ENCODE measurements around the gene SIX2. TPM values are rescaled to one million over a fixed set of nuclear protein-coding genes. Genes with fewer than 3 reads are reported as not detected.

The SIX2 gene
- total RNA-seq (2021; ENCODE audit: unreplicated experiment), result 0.51 TPM
- polyA plus RNA-seq (2012; ENCODE audit: insufficient read length), result 0.58 TPM
- percentile 13 among the genes with signal in this experiment for Bru-seq, nascent RNA
- BruChase-seq, experiment 1, labeled RNA remaining after a 2-hour chase, result percentile 22 among the genes with signal in this experiment
- percentile 19 among the genes with signal in this experiment for BruChase-seq, experiment 2, labeled RNA remaining after a 6-hour chase
- long read RNA-seq, partial matches to known transcripts, result 0 of 1 reads
- long read RNA-seq, other reads (novel, unspliced or antisense), result 1 of 1 reads

DNA sequence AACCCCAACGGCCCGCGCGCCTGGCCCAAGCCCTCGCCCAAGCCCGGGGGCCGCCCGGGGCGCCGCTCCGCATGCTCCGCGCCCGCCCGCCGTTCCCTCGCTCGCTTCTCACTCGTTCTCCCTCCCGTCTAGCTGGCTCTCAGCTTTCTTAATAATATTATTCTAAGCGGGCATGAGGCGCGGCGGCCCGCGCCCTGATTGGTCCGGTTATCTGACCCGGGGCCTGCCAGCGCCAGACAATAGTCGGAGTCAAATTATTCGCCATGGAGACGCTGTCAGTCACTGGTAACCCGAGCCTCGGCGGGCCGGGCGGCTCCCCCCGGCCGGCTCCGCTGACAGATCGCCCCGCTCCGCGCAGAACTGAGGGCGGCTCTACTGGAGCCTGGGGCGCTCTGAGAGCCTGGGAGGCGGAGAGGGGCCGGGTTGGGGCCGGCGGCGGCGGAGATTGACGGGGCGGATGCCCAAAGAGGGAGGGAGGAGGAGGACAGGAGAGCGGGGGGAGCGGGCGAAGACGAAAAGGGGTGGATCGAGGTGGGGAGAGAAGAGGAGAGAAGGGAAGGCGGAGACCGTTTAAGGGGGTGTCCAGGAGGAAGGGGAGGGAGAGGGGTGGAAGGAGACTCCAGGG lies at the start of gene SIX2:
Gene SIX2 (minus strand): TSS at position 150 of the 625 bp plus-strand sequence. CDS start 342 bp downstream, outside the sequence.
- H3K4me3 ChIP-seq (ENCODE audit: low read depth in 2 of 2, low read length in 2 of 2), result peak within 1 kb of the TSS; percentile 40 to 57
- intact Hi-C loops (cut with micrococcal nuclease; ENCODE audit: unreplicated experiment), result no loop called here
- H3K27me3 ChIP-seq (ENCODE audit: control insufficient read depth, insufficient read depth, low read length), result peaks cover 18% of the 10 kb centered on the region
- H3K9me3 ChIP-seq (ENCODE audit: control insufficient read depth, insufficient read depth, low read depth, low read length), result no peaks in the 10 kb centered on the region
- no peak within 1 kb of the TSS for H3K27ac ChIP-seq (ENCODE audit: low read length)
- H3K4me1 ChIP-seq (ENCODE audit: control insufficient read depth, insufficient read depth, low read length), result no peaks in the 10 kb centered on the region; the same call in 1 of the 2 replicates
- peak; percentile 69 for ATAC-seq
- no peak for DNase-seq (ENCODE audit: low read depth, low spot score)
- in situ Hi-C loops (cut with HindIII; ENCODE audit: low pct_unique_long_range_greater_than_20kb, low sequenced_read_pairs), result no loop called here
- ChIA-PET CTCF (interaction anchor here (0.6 kb wide), 1 partner anchor 12 kb away, joined by 4 read pairs; no protein-coding TSS in a partner anchor), POLR2A (interaction anchor here (0.7 kb wide), 1 partner anchor 280 kb away, joined by 4 read pairs; no protein-coding TSS in a partner anchor)
- TF ChIP-seq CTCF (IDR thresholded peaks at IDR 0.05) (no peak), SIN3A (IDR thresholded peaks at IDR 0.05; ENCODE audit: borderline replicate concordance, insufficient read depth, low read depth, low read length) (no peak), POLR2AphosphoS5 (IDR thresholded peaks at IDR 0.05; ENCODE audit: low read depth, low read length) (no peak), TCF7L2 (IDR thresholded peaks at IDR 0.05; ENCODE audit: low read depth, low read length) (no peak)
- TF ChIP-seq, protein P1, sequence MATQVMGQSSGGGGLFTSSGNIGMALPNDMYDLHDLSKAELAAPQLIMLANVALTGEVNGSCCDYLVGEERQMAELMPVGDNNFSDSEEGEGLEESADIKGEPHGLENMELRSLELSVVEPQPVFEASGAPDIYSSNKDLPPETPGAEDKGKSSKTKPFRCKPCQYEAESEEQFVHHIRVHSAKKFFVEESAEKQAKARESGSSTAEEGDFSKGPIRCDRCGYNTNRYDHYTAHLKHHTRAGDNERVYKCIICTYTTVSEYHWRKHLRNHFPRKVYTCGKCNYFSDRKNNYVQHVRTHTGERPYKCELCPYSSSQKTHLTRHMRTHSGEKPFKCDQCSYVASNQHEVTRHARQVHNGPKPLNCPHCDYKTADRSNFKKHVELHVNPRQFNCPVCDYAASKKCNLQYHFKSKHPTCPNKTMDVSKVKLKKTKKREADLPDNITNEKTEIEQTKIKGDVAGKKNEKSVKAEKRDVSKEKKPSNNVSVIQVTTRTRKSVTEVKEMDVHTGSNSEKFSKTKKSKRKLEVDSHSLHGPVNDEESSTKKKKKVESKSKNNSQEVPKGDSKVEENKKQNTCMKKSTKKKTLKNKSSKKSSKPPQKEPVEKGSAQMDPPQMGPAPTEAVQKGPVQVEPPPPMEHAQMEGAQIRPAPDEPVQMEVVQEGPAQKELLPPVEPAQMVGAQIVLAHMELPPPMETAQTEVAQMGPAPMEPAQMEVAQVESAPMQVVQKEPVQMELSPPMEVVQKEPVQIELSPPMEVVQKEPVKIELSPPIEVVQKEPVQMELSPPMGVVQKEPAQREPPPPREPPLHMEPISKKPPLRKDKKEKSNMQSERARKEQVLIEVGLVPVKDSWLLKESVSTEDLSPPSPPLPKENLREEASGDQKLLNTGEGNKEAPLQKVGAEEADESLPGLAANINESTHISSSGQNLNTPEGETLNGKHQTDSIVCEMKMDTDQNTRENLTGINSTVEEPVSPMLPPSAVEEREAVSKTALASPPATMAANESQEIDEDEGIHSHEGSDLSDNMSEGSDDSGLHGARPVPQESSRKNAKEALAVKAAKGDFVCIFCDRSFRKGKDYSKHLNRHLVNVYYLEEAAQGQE (IDR thresholded peaks at IDR 0.05; ENCODE audit: insufficient read depth in 1 of 2, low read depth in 2 of 2, low read length in 1 of 2), result no peak
- BruUV-seq (replicated peaks), result no TSS peak
- H3K36me3 ChIP-seq (ENCODE audit: control insufficient read depth, insufficient read depth, low read length), result no peaks in the 10 kb centered on the region

DNA sequence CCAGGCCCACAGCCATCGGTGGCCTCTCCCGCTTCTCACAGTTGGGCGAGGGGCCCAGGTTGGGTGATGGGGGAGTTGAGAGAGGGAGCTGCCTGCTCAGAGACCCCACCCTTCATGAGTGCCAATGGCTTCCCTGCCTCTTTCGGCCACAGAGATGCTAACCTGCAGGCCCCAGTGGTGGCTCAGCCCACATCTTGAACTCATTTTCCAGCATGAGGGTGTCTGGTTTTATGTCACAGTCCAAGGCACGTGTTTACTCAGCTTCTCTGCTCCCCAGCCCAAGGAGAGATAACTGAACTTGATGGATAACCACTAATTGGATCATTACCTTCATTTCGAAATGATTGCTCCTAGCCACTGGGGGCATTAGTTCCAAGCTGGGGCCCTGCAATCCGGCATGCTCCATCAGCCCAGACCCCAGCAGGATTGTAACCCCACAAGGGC lies 45.9 kb upstream of the SIX2 start:
- ChIA-PET POLR2A (no interaction called here), CTCF (no interaction called here)
- no peak for DNase-seq (ENCODE audit: low read depth, low spot score)
- in situ Hi-C loops (cut with HindIII; ENCODE audit: low pct_unique_long_range_greater_than_20kb, low sequenced_read_pairs), result no loop called here
- H3K4me3 ChIP-seq (ENCODE audit: low read depth in 2 of 2, low read length in 2 of 2), result no peak overlapping the region
- no peak for ATAC-seq
- H3K27me3 ChIP-seq (ENCODE audit: control insufficient read depth, insufficient read depth, low read length), result no peaks in the 10 kb centered on the region; the same call in 1 of the 2 replicates
- TF ChIP-seq TCF7L2 (IDR thresholded peaks at IDR 0.05; ENCODE audit: low read depth, low read length) (no peak), SIN3A (IDR thresholded peaks at IDR 0.05; ENCODE audit: borderline replicate concordance, insufficient read depth, low read depth, low read length) (no peak), POLR2AphosphoS5 (IDR thresholded peaks at IDR 0.05; ENCODE audit: low read depth, low read length) (no peak), CTCF (IDR thresholded peaks at IDR 0.05) (no peak)
- TF ChIP-seq, protein P1 (IDR thresholded peaks at IDR 0.05; ENCODE audit: insufficient read depth in 1 of 2, low read depth in 2 of 2, low read length in 1 of 2), result no peak
- no TSS peak for BruUV-seq (replicated peaks)
- H3K9me3 ChIP-seq (ENCODE audit: control insufficient read depth, insufficient read depth, low read depth, low read length), result no peaks in the 10 kb centered on the region
- no peak overlapping the region for H3K27ac ChIP-seq (ENCODE audit: low read length)
- no peaks in the 10 kb centered on the region for H3K36me3 ChIP-seq (ENCODE audit: control insufficient read depth, insufficient read depth, low read length)
- intact Hi-C loops (cut with micrococcal nuclease; ENCODE audit: unreplicated experiment), result no loop called here
- no peaks in the 10 kb centered on the region for H3K4me1 ChIP-seq (ENCODE audit: control insufficient read depth, insufficient read depth, low read length)
